Liver (tissue), 3 donors: ENCODE measurements around the gene ATP12A.

ENCODE experiments used
- CTCF ChIP-seq: fragments of 150-350 bp; IDR thresholded peaks from 2 replicates; pipeline ENCODE4 v1.5.1; 2017; ENCODE audit warnings: improper control_type of control experiment, low read depth, low read length; ENCODE audit not compliant: missing input control
- EGR1 ChIP-seq, 2 donors: IDR thresholded peaks; 2 replicates each; pipeline ENCODE4 v1.6.1; 2016 to 2018; ENCODE audit warnings: antibody characterized with exemption in 2 of 2, low read depth in 2 of 2
- GABPA ChIP-seq, 2 donors: IDR thresholded peaks in 1 of 2; conservative IDR thresholded peaks in 1 of 2; 2 replicates each; pipeline ENCODE4 v1.6.1; 2016; ENCODE audit warnings: antibody characterized with exemption in 2 of 2, mild to moderate bottlenecking in 1 of 2, moderate library complexity in 1 of 2
- HNF4A ChIP-seq, 2 donors: conservative IDR thresholded peaks; 2 replicates each; pipeline ENCODE4 v1.6.1; 2016; ENCODE audit warnings: antibody characterized with exemption in 2 of 2, mild to moderate bottlenecking in 2 of 2
- JUND ChIP-seq, 2 donors: IDR thresholded peaks; 2 replicates each; pipeline ENCODE4 v1.6.1; 2016; ENCODE audit warnings: antibody characterized with exemption in 2 of 2
- MAX ChIP-seq: IDR thresholded peaks from 2 replicates; pipeline ENCODE4 v1.6.1; 2016; ENCODE audit warnings: antibody characterized with exemption
- REST ChIP-seq: IDR thresholded peaks from 2 replicates; pipeline ENCODE4 v1.6.1; 2016; ENCODE audit warnings: antibody characterized with exemption, mild to moderate bottlenecking
- RXRA ChIP-seq, 2 donors: IDR thresholded peaks; 2 replicates each; pipeline ENCODE4 v1.6.1; 2017 to 2018; ENCODE audit warnings: antibody characterized with exemption in 2 of 2, mild to moderate bottlenecking in 1 of 2
- SP1 ChIP-seq: IDR thresholded peaks from 2 replicates; pipeline ENCODE4 v1.6.1; 2018; ENCODE audit warnings: antibody characterized with exemption, mild to moderate bottlenecking
- TAF1 ChIP-seq: conservative IDR thresholded peaks from 2 replicates; pipeline ENCODE4 v1.6.1; 2016; ENCODE audit warnings: antibody characterized with exemption, mild to moderate bottlenecking
- YY1 ChIP-seq: IDR thresholded peaks from 2 replicates; pipeline ENCODE4 v1.6.1; 2016; ENCODE audit warnings: antibody characterized with exemption, mild to moderate bottlenecking
- ZBTB33 ChIP-seq: IDR thresholded peaks from 2 replicates; pipeline ENCODE4 v1.6.1; 2016; ENCODE audit warnings: antibody characterized with exemption
- donor health status: healthy.
- donor health status: healthy.

- TF ChIP-seq GABPA (IDR thresholded peaks at IDR 0.05 in 1 of 2, conservative IDR thresholded peaks at IDR 0.05 in 1 of 2) (no peak), CTCF (no peak), RXRA (IDR thresholded peaks at IDR 0.05) (no peak), JUND (IDR thresholded peaks at IDR 0.05) (no peak), MAX (no peak), REST (no peak), SP1 (no peak), YY1 (no peak), TAF1 (no peak), EGR1 (IDR thresholded peaks at IDR 0.05; ENCODE audit: low read depth in 2 of 2) (no peak), HNF4A (conservative IDR thresholded peaks at IDR 0.05) (no peak), ZBTB33 (no peak)
Observed at GRCh38 chr13:24723206-24723605, 43.0 kb downstream of the ATP12A start.
